Suppressor macrophage (primary cell): ENCODE results near the gene KLHL30.
"Not testable (repeated sequence)": the region's sequence is repeated elsewhere in the genome, so short reads cannot be mapped to it uniquely, and the experiment has no call there.

ENCODE experiments used
- DNase-seq, 4 experiments: peaks; one replicate each; pipeline ENCODE4 v3.0.0-alpha.2; 2020 to 2022

KLHL30 gene

GRCh38 chr2:238101891-238102841 is 36.3 kb upstream of the KLHL30 start:
- DNase-seq, result no peak

- no peak for DNase-seq
These were observed 35.6 kb upstream of the KLHL30 start for GRCh38 chr2:238102865-238103264.

- DNase-seq, result no peak
These were observed 34.8 kb upstream of the KLHL30 start for GRCh38 chr2:238103465-238104225.

GRCh38 chr2:238104226-238104690 is 34.2 kb upstream of the KLHL30 start:
- no peak for DNase-seq

- DNase-seq, result no peak
These were observed 33.6 kb upstream of the KLHL30 start for GRCh38 chr2:238104691-238105371.

- DNase-seq, result peak; percentile 4 to 35 (median 20)
These were observed 32.7 kb upstream of the KLHL30 start for GRCh38 chr2:238105506-238106338.

GRCh38 chr2:238106339-238106697 is 32.1 kb upstream of the KLHL30 start:
- DNase-seq, result no peak

GRCh38 chr2:238106698-238107524 is 31.6 kb upstream of the KLHL30 start:
- DNase-seq, result peak; percentile 13 to 38 (median 24)

GRCh38 chr2:238107525-238108422 is 30.7 kb upstream of the KLHL30 start:
- DNase-seq, result peak; percentile 13 to 48 (median 44)

- DNase-seq, result peak in 2 of 4 experiments; percentile 32 to 47
These were observed 29.9 kb upstream of the KLHL30 start for GRCh38 chr2:238108423-238109183.

GRCh38 chr2:238113611-238114010 is 24.9 kb upstream of the KLHL30 start:
- no peak for DNase-seq

GRCh38 chr2:238114331-238114841 is 24.1 kb upstream of the KLHL30 start:
- no peak for DNase-seq

- DNase-seq, result no peak
These were observed 23.4 kb upstream of the KLHL30 start for GRCh38 chr2:238114851-238115660.

- DNase-seq, result not testable (repeated sequence)
These were observed 22.8 kb upstream of the KLHL30 start for GRCh38 chr2:238115709-238116108.

- no peak for DNase-seq
These were observed 21.9 kb upstream of the KLHL30 start for GRCh38 chr2:238116298-238117198.

GRCh38 chr2:238117199-238118154 is 21.0 kb upstream of the KLHL30 start:
- no peak for DNase-seq
